HG03095 (cell line): ENCODE results near the gene RAD51B.

Experiments used
- ATAC-seq: cut with Tn5 transposase; IDR thresholded peaks from one replicate; pipeline ENCODE4 v1.9.1; 2021; ENCODE audit warnings: moderate library complexity; ENCODE audit not compliant: unreplicated experiment

Gene RAD51B

DNA sequence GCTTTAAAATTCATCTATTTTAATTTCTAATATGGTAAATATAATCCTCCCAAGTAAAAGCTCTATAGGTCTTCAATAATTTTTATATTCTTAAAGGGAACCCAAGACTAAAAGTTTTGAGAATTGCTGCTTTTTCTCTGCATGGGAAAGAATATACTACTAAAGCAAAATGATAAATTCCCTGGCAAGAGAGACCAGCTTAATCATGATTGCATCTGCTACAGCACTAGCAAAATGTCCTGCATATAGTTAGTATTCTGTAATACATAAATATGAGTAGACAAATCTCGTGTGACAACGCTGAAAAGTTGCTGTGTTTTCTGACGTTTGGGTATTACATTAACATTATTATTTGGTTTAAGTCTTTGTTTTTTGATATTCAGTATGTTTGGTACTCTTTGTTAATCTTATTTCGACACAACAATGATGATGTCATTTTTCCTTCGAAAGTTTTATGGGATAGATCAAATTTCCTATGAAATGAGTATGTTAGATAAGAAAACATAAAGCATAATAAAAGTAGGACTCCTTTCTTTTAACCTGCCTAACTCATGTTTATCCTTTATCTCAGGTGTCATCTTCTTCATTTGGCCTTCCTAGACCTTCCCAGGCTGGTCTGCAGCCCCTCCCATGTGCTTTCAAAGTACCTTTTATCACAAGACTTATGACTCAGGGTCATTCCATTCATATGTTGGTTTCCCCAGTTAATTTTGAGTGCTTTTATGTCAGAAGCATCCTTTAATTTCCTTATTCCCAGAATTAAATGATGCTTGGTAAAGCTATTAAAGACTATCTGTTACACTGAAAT lies 321.9 kb downstream of the RAD51B start:
- no peak for ATAC-seq

DNA sequence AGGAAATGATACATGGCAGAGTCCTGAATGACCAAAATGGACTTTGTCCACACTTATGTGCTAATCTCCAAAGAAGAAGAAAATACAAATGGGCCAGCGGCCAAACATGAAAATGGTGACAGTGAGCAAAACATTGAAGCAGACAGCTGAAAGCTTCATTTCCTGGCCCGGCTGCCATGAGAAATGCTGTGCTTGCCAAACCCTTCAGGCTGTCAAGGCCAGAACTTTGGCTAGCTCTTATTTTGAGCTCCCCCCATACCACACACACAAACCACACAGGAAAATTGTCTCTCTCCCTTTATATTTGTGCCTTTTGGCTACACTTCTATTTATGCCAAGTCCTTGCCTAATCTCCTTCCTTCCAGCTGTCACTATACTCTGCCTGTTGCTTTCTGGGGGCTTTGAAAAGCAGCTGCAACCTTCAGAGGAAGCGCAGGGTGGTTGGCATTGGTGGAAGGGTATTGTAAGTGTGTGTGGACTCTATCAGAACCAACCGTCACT lies 323.8 kb downstream of the RAD51B start:
- ATAC-seq = no peak

DNA sequence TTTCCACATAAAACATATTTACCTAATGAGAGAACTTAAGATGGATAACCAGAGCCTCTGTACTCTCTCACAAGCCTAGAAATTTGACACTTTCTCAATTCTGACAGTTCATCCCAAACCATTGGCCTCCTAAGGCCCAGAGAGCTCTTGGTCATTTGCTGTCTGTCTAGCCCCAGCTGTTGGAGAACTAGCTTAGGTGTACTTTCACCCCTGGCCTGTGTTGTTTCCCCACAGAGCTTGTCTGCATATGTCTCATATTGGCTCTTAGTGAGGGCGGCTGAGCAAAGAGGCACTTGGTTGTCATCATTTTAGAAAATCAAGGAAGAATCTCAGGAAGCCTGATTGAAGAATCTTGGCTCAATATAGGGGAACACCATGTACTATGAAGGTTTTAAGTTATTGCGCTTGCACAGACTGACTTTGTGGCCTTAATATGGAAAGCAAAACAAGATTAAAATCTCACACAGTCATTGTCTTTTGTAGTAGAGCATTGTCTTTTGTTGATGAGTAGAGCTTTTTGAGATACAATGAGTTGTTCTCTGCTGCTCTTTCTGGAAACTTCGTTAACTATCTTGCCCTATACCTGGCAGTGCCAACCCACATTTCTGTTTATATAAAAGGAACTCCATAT lies 324.6 kb downstream of the RAD51B start:
- no peak for ATAC-seq

DNA sequence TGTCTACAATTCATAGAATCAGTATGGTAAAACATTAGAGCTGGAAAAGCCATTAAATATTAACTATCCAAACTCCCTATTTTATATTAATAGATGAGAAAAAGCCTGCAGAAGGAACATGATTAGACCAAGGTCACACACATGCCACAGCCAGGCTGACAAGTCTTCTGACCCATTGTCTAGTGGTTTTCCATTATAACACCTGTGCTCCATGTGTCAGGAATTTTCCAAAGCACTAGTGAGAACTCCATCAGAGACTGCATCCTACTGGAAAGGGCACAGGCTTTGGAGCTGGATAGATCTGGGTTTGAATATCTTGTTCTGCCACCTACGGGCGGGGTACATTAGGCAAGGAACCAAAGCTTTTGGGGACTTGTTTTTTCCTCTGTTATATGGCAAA lies 325.5 kb downstream of the RAD51B start:
- ATAC-seq = no peak

DNA sequence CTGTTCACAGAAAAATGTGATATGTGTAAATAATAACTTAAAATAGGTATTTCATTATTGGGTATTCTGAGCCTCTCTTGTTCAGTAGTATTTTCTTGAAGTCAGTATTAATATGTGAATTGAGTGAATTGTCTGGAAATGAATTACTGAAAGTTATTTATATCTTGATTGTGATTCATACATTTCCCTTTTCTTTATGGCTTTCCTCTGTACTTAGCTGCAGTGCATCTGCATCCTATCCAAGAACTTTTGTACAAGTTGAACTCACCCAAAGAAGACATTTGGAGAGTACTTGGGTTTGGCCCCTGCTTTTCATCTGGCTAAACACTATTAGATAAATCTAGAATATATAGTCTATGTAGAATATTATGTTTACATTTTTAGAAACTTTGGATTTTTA lies 326.0 kb downstream of the RAD51B start:
- ATAC-seq = no peak

DNA sequence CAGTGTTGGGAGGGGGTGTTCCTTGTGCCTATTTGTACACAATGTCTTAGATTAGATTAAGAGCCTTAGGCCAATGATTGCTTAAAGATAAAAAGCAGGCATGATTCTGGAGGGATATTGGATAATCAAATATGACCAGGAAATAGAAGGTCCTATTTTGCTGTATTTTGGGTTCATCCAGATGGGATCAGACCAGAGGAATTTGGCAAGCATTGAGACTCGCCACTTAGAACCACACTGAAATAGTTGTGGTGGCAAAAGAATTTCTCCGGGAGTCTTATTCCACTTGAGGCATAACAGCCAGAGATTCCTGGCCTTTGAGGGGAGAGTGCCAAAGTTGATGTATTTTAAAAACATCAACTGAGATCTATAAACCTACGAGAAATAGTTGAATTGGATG lies 327.2 kb downstream of the RAD51B start:
- ATAC-seq = no peak

DNA sequence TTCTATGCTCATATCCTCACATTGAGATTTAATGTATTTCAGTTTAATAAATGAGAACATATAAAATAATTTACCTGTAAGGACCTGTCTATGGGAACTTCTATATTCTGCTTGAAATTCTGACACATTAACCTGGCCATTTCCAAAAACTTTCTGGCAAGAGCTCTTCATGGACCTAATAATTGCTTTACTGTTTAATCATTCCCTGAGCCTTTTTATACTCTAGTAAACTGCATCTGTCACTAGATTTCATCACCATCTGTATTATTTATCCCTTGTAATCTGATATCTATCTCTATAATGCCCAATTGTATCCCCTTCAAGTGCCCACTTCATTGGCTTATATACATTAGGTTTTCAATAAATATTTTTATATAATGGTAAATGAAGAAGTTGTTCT lies 327.7 kb downstream of the RAD51B start:
- ATAC-seq = no peak

DNA sequence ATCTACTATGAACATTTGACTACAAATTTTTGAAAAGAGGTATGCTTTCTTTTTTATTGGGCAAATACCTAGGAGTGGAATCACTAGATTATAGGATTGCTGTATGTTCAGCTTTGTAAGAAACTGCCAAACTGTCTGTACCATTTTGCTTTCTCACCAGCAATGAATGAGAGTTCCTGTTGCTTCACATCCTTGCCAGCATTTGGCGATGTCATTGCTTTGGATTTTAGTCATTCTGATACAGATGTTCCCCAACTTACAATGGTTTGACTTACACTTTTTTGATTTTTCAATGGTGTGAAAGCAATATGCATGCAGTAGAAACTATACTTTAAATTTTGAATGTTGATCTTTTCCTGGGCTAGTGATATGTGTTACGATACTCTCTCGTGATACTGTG lies 328.7 kb downstream of the RAD51B start:
- ATAC-seq = no peak

DNA sequence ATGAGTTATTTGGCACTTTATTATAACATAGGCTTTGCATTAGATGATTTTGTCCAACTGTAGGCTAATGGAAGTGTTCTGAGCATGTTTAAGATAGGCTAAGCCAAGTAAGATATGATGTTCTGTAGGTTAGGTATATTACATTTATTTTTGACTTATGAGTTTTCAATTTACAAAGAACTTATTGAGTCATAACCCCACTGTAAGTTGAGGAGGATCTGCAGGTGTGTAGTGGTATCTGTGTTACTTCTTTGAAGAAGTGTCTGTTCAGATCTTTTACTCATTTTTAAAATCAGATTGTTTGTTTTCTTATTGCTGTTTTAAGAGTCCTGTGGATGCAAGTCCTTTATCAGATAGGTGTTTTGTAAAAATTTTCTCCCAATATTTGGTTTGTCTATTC lies 329.2 kb downstream of the RAD51B start:
- ATAC-seq = no peak

DNA sequence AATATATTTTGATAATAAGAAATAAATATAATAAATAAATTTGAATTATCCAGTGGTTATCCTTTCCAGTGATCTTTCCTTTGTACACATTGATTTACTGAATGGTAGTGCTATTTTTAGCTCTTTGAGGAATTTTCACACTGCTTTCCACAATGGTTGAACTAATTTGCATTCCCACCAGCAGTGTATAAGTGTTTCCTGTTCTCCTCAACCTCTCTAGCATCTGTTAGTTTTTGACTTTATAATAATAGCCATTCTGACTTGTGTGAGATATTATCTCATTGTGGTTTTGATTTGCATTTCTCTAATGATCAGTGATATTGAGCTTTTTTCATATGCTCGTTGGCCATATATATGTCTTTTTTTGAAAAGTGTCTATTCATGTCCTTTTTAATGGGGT lies 333.7 kb downstream of the RAD51B start:
- no peak for ATAC-seq

DNA sequence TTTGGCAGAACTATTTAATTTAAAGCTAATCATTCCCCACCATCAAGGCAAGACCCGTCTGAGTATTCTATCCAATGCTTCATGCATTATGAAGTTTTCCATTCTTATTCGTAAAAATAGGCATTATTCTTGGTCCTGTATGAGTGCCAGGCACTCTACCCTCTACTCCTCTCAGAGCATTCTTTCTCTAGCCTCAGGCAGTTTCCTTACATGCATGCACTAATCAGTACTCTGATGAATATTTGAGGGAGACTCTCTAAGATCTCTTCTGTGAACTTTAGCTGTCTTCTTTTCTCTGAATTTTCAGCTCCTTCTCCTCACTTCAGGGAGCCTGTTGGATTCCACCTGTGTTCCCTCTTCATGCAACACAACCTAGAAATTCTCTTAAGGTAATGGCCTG lies 334.7 kb downstream of the RAD51B start:
- no peak for ATAC-seq

DNA sequence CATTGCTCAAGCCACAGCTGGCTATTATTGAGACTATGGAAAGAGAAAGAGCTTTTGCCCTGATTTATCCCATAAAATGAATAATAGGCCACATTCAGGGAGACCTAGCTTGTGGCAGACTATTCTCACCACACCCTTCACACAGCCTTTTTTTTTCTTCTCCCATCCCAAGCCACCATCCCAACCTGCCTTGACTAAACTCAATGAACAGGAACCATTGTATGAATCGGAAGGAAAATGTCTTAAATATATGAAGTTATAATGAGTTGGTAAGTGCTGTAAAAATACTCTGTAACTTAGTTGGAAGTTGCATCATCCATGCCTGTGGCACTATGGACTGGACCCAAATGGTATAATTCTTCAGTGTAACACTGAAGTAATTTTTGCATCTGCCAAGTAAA lies 338.4 kb downstream of the RAD51B start:
- ATAC-seq = no peak

DNA sequence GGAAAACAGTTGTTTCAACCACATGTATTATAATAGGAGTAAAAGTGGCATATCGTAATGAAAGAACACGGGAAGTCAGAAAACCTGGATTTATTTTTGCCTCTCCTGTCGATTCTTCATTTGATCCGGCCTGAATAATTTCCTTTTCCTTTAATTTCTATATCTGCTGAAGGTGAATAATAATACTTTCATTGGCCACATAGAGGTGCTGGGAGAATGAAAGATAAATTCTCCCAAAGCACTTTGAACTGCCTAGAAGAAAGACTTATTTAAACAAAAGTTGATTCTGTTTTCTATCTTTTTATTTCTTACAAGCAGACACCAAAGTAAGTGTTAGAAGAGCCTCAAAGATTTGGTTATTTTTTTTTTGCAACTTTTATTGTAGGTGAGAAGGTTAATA lies 339.1 kb downstream of the RAD51B start:
- ATAC-seq = no peak

DNA sequence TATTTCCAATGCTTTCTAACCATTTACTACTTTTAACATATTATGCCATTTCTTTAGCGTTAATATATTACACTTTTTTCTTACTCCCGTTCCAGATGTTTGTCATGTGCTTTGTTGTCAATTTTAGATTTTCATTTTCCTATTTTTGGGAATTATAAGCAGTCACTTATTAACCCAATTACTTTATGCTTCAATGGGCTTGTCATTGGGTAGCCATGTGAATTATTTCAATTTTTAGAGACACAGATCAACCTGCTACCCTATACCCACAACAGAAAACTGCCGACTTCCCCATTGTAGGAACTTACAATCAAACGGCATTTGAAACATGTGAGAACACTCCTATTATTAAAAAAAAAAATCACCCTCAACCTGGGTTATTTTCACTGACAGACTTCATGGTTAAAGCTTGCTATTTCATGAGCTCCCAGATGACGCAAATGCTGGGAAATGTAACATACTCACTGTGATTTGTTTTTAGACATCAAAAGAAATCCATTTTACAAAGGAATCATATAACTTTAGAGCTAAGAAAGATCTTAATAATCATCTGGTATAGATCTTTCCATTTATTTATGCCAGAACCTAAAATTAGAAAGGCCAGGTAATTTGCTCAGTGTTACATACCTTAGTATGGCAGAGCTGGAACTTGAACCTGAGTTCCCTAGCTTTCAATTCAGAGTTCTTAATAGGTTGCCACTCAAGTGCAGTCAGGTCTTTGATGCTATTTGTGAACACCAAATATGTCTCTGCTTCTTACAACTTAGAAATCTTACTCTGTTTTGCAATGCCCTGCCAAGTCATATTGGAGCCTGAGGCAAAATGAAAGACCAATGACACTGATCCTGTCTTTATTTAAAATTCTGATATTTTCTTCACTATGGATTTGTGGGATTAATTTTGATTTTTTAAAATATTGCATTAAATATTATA lies 340.4 kb downstream of the RAD51B start:
- ATAC-seq = no peak

DNA sequence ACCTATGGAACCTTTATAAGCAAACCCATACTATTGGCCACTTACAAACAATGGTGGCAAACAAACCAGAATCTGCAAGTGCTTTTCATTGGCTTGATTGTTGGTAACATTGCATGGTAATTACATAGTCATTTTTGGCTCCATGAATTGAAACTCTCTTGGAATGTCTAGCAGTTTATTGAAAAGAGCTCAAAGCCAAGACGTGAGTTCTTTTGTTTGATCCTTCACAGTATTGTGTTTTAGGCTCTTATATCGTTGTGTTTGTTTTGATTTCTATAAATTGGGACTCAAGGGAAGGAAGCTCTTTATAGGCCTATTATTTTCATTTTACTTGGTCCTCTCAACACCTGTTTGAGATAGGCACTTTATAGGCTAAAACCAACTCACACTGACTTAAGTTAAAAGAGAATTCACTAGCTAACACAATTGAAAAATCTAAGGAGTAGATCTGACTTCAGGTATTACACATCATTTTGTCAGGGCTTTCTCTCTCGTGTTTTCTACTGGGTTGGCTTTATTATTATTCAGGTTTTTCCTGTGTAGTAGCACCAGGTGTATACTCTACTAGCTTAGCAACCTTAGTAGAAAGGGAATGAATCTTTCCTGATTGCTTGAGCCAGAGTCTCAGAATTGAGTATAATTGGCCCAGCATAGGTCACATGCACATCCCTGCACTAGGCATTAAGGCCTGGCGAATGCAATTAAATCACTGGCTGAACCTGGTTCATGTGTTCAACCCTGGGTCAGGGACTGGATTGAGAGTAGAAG lies 341.4 kb downstream of the RAD51B start:
- ATAC-seq = no peak

DNA sequence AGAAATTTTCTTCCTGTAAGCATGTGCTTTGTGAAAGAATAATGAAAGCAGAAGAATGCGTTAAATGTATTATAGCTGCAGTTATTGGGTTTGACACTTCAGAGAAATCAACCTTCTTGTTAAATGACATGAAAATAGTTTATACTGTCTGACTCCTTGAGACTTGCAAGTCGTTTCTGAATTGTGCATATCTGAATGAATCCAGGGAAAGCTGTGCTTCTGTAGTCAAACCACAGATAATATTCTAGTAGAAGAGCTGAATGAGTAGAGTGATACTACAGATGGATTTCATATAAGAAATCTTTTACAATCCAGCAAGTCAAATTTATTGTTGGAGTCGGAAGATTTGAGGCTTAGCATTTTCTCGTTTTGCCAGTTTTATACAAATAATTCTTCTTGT lies 343.3 kb downstream of the RAD51B start:
- ATAC-seq = no peak

DNA sequence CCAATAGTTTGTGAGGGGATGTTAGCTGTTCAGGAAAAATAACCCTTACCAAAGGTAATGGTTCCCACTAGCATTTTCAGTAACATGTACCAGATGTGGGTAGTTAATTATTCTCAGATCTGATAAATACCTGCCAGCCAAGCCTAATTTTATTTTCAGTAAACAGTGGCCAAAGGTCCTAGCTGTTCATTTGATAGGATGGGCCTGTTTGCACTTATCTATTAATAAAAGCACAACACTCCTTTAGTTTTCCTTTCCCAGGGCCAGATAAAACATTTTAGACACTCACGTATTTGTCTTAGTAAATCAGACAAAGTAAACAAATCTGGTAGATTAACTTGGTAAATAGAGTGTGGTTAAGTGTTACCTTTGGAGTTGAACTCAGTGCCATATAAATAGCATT lies 345.1 kb downstream of the RAD51B start:
- no peak for ATAC-seq

DNA sequence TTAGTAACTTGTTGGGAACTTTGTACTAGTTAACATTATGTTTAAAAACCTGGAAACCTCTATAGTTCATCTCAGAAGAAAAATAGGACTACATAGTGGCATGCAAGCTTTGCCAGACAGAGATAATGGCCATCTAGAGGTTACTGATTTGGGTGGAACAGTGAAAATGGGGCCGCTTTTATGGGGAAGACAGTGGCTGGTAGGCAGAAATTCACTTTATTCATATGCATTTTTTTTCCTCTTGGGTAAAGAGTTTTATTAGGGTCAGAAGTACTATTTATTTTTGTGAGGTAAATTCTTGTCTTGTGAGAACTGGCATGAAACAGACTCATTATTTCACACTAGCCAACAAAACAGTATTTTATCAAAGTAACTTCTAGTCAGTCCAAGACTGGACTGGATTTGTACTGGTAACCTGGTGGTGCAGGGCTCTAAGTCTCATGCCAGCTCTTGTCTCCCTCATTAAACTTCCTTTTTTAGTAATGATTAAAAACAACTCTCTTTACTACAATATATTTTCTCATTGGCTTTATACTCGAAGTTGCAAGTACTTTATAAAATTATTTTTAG lies 345.8 kb downstream of the RAD51B start:
- ATAC-seq = no peak

DNA sequence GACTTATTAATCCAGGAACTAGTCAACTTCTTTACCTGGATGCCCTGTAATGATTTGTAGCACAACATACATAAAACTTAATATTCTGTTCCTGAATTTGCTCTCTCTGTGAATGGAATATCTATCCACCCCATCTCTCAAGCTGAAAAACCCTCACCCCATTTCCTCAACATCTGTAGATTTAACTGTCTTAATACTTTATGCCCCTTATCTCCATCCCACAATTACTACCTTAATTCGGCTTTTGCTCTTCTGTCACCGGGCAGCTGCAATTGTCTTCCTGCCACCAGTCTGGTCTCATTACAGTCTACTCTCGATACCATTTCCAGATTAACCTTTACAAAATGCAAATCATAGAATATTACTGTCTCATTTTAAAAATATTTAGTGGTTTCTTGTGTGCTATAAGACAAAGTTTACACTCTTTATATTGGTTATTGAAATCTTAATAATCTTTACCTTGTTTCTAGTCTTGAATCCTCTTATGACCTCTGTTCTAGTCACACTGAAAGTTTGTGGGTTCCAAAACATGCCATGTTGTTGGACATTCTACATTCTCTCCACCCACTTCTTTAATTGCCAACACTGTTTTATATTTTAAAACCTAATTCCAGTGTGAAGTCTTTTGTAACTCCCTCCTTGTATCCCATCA lies 347.3 kb downstream of the RAD51B start:
- ATAC-seq = no peak
